Measurements from ENCODE around the gene NLK.

- TF ChIP-seq EP300 (IDR thresholded peaks at IDR 0.05) = no peak
- TF ChIP-seq POLR2A (IDR thresholded peaks at IDR 0.05) = no peak
Observed at GRCh38 chr17:28043296-28043695, 819 bp downstream of the NLK start.

All from suprapubic skin (tissue), 2 donors.